ENCODE results near the gene PAXX.
A peak's percentile ranks its signal among the peaks of the same experiment; 100 is the strongest.

PAXX gene

GRCh38 chr9:136985853-136986252 lies 6.4 kb upstream of the PAXX start:
- no peak for TF ChIP-seq CTCF (conservative IDR thresholded peaks at IDR 0.05; ENCODE audit: control insufficient read depth, insufficient read depth, low read depth, low read length)
- DNase-seq (ENCODE audit: low read depth): no peak
- H3K4me3 ChIP-seq (ENCODE audit: control insufficient read depth, low read depth, low read length): no peak overlapping the region

GRCh38 chr9:136988872-136989271 lies 3.4 kb upstream of the PAXX start:
- TF ChIP-seq CTCF (conservative IDR thresholded peaks at IDR 0.05; ENCODE audit: control insufficient read depth, insufficient read depth, low read depth, low read length): no peak
- H3K4me3 ChIP-seq (ENCODE audit: control insufficient read depth, low read depth, low read length): no peak overlapping the region
- DNase-seq (ENCODE audit: low read depth): no peak

- H3K4me3 ChIP-seq (ENCODE audit: control insufficient read depth, low read depth, low read length): no peak overlapping the region
- TF ChIP-seq CTCF (conservative IDR thresholded peaks at IDR 0.05; ENCODE audit: control insufficient read depth, insufficient read depth, low read depth, low read length): no peak
- DNase-seq (ENCODE audit: low read depth): no peak
Measured at GRCh38 chr9:136990242-136990911, 1.8 kb upstream of the PAXX start.

- no peak for DNase-seq (ENCODE audit: low read depth)
- H3K4me3 ChIP-seq (ENCODE audit: control insufficient read depth, low read depth, low read length): peak overlapping the region; percentile 64
- no peak for TF ChIP-seq CTCF (conservative IDR thresholded peaks at IDR 0.05; ENCODE audit: control insufficient read depth, insufficient read depth, low read depth, low read length)
Measured at GRCh38 chr9:136992819-136993369, 672 bp downstream of the PAXX start.

GRCh38 chr9:136994180-136994887 lies 2.1 kb downstream of the PAXX start:
- no peak overlapping the region for H3K4me3 ChIP-seq (ENCODE audit: control insufficient read depth, low read depth, low read length)

GRCh38 chr9:136994888-136995230 lies 2.6 kb downstream of the PAXX start:
- no peak for DNase-seq (ENCODE audit: low read depth)
- TF ChIP-seq CTCF (conservative IDR thresholded peaks at IDR 0.05; ENCODE audit: control insufficient read depth, insufficient read depth, low read depth, low read length): no peak
- no peak overlapping the region for H3K4me3 ChIP-seq (ENCODE audit: control insufficient read depth, low read depth, low read length)

More at GRCh38 chr9:136994180-136994887, 2.1 kb downstream of the PAXX start:
- no peak for TF ChIP-seq CTCF (conservative IDR thresholded peaks at IDR 0.05; ENCODE audit: control insufficient read depth, insufficient read depth, low read depth, low read length)
- no peak for DNase-seq (ENCODE audit: low read depth)
